SK-N-SH (cell line): ENCODE measurements around the gene MAPRE2. TPM values are rescaled to one million over a fixed set of nuclear protein-coding genes. Genes with fewer than 3 reads are reported as not detected.

ENCODE experiments used
- CTCF ChIA-PET: fragments of 300-600, 350-600 bp; formaldehyde crosslinking; extraction: SDS; loops from one replicate; lab custom pipeline; 2021; lab: Yijun Ruan, JAX
- POLR2A ChIA-PET: fragments of 350-600 bp; sonication (Branson Sonifier 250); formaldehyde crosslinking; extraction: SDS; loops from one replicate; lab custom pipeline; 2020; ENCODE audit warnings: antibody characterized with exemption, inconsistent platforms; lab: Yijun Ruan, JAX
- DNase-seq: peaks from one replicate; pipeline ENCODE4 v3.0.0; 2012
- H2AFZ ChIP-seq: fragments of 200-600 bp; sonication (generic); 2 replicates; pipeline ENCODE4 v1.8.1; 2016; ENCODE audit warnings: antibody characterized with exemption, mild to moderate bottlenecking, low read depth
- H3F3A ChIP-seq: fragments of 200-600 bp; sonication (generic); replicated peaks from 2 replicates; pipeline ENCODE3; 2016; ENCODE audit warnings: antibody characterized with exemption, mild to moderate bottlenecking; ENCODE audit not compliant: insufficient read depth
- H3K27ac ChIP-seq, 2 experiments: fragments of 200-500 bp in 1 of 2; fragments of 200-600 bp in 1 of 2; sonication (Bioruptor generic) in 1 of 2; sonication (generic), shearing (Covaris generic) in 1 of 2; 2 replicates each; pipeline versions ENCODE4 v1.5.1 to v1.6.1; 2014 to 2016; ENCODE audit warnings: low read depth in 2 of 2, inconsistent platforms in 1 of 2, low read length in 1 of 2, mild to moderate bottlenecking in 1 of 2, mixed read lengths in 1 of 2
- H3K27me3 ChIP-seq: fragments of 200-600 bp; sonication (generic), shearing (Covaris generic); 2 replicates; pipeline ENCODE4 v1.6.1; 2016; ENCODE audit warnings: mixed run types; ENCODE audit not compliant: insufficient read depth
- H3K36me3 ChIP-seq, 2 experiments: fragments of 200-500 bp in 1 of 2; fragments of 200-600 bp in 1 of 2; sonication (Bioruptor generic) in 1 of 2; sonication (generic) in 1 of 2; replicated peaks in 1 of 2; 2 replicates each; pipeline versions ENCODE3 to v1.5.1; 2014 to 2016; ENCODE audit warnings: low read length in 1 of 2, mild to moderate bottlenecking in 1 of 2; ENCODE audit not compliant: insufficient read depth in 2 of 2, control insufficient read depth in 1 of 2
- H3K4me1 ChIP-seq, 2 experiments: fragments of 200-500 bp in 1 of 2; fragments of 200-600 bp in 1 of 2; sonication (Bioruptor generic) in 1 of 2; sonication (generic), shearing (Covaris generic) in 1 of 2; 2 replicates each; pipeline versions ENCODE4 v1.5.1 to v1.6.1; 2014 to 2016; ENCODE audit warnings: low read depth in 1 of 2, low read length in 1 of 2, mixed run types in 1 of 2; ENCODE audit not compliant: insufficient read depth in 2 of 2, control insufficient read depth in 1 of 2
- H3K4me2 ChIP-seq: fragments of 200-600 bp; sonication (generic), shearing (Covaris generic); 2 replicates; pipeline ENCODE4 v1.6.1; 2017; ENCODE audit warnings: mixed run types
- H3K4me3 ChIP-seq, 2 experiments: fragments of 200-500 bp in 1 of 2; fragments of 200-600 bp in 1 of 2; sonication (Bioruptor generic) in 1 of 2; sonication (generic), shearing (Covaris generic) in 1 of 2; 2 replicates each; pipeline versions ENCODE4 v1.5.1 to v1.8.1; 2014 to 2016; ENCODE audit warnings: low read depth in 2 of 2, inconsistent platforms in 1 of 2, low read length in 1 of 2, mild to moderate bottlenecking in 1 of 2, mixed read lengths in 1 of 2, moderate library complexity in 1 of 2
- H3K79me2 ChIP-seq: fragments of 200-600 bp; sonication (generic); 2 replicates; pipeline ENCODE4 v1.8.1; 2017; ENCODE audit warnings: mild to moderate bottlenecking; ENCODE audit not compliant: insufficient read depth
- H3K9ac ChIP-seq: fragments of 200-600 bp; sonication (generic); 2 replicates; pipeline ENCODE4 v1.6.1; 2017; ENCODE audit warnings: mixed run types
- H3K9me2 ChIP-seq: fragments of 200-600 bp; sonication (generic); 2 replicates; pipeline ENCODE4 v1.6.1; 2017; ENCODE audit warnings: mixed run types
- H3K9me3 ChIP-seq: fragments of 200-600 bp; sonication (generic); 2 replicates; pipeline ENCODE4 v1.6.1; 2017; ENCODE audit warnings: mixed run types, mild to moderate bottlenecking, moderate library complexity
- H4K20me1 ChIP-seq: fragments of 200-600 bp; sonication (generic); 2 replicates; pipeline ENCODE4 v1.6.1; 2017; ENCODE audit warnings: mild to moderate bottlenecking, mixed run types; ENCODE audit not compliant: insufficient read depth
- ELF1 ChIP-seq: IDR thresholded peaks from 2 replicates; pipeline ENCODE4 v1.4.0; 2012
- GATA2 ChIP-seq: sonication (generic); formaldehyde crosslinking; IDR thresholded peaks from 2 replicates; pipeline ENCODE4 v1.5.0; 2020; ENCODE audit warnings: mild to moderate bottlenecking, missing genetic modification reagents
- MAX ChIP-seq: IDR thresholded peaks from 2 replicates; pipeline ENCODE4 v1.4.0; 2012; ENCODE audit warnings: low read depth
- MXI1 ChIP-seq: IDR thresholded peaks from 2 replicates; pipeline ENCODE4 v1.6.1; 2012; ENCODE audit warnings: mild to moderate bottlenecking, low read depth, low read length, improper control_type of control experiment
- NRF1 ChIP-seq: IDR thresholded peaks from 2 replicates; pipeline ENCODE4 v1.6.1; 2012; ENCODE audit warnings: low read depth, mild to moderate bottlenecking, low read length
- PBX3 ChIP-seq: IDR thresholded peaks from 2 replicates; pipeline ENCODE4; 2012
- RCOR1 ChIP-seq: fragments of 150-350 bp; IDR thresholded peaks from 2 replicates; pipeline ENCODE4 v1.6.1; 2017; ENCODE audit warnings: antibody characterized with exemption, low read length
- SIN3A ChIP-seq: IDR thresholded peaks from 2 replicates; pipeline ENCODE4 v1.6.1; 2012; ENCODE audit warnings: low read depth, mild to moderate bottlenecking, low read length, moderate library complexity, borderline replicate concordance
- TAF1 ChIP-seq: IDR thresholded peaks from 2 replicates; pipeline ENCODE4 v1.6.1; 2012; ENCODE audit warnings: low read depth, mild to moderate bottlenecking, low read length, moderate library complexity, borderline replicate concordance
- ZBTB33 ChIP-seq: IDR thresholded peaks from 2 replicates; pipeline ENCODE4 v1.4.0; 2012; ENCODE audit warnings: low read depth, borderline replicate concordance
- WGBS: methylation state at CpG from one replicate; pipeline ENCODE4 v1.1.6; 2017; ENCODE audit warnings: low lambda C conversion rate; 5-methylcytosine and 5-hydroxymethylcytosine counted together
- polyA plus RNA-seq, 3 experiments: library from polyadenylated mRNA; depleted of rRNA; stranded (reverse); fragments of >200 nt; gene quantifications; 2 replicates each; pipeline ENCODE4 v1.2.3, GENCODE V29; 2012

The MAPRE2 gene
- polyA plus RNA-seq, 1 of the 3 experiments (the other 2 are of a cell fraction), result 11.5 TPM

GRCh38 chr18:35042389-35043071 is 1.3 kb downstream of the MAPRE2 start:
- H3K4me2 ChIP-seq, result peak overlapping the region; percentile 96
- peaks cover 36% of the 10 kb centered on the region for H3K79me2 ChIP-seq
- no peaks in the 10 kb centered on the region for H3K36me3 ChIP-seq
- CTCF ChIA-PET, result interaction anchor here (0.7 to 3.8 kb wide), 7 partner anchors 13 to 102 kb away, joined by 3 to 18 read pairs (median 5); no protein-coding TSS in a partner anchor
- no peaks in the 10 kb centered on the region for H3K27me3 ChIP-seq
- peak overlapping the region; percentile 67 to 99 for H3K4me3 ChIP-seq
- POLR2A ChIA-PET, result interaction anchor here (1.0 to 2.1 kb wide), 3 partner anchors 8 to 101 kb away, joined by 3 to 13 read pairs (median 6); no protein-coding TSS in a partner anchor
- peak; percentile 86 for TF ChIP-seq RCOR1
- TF ChIP-seq SIN3A, result no peak
- TF ChIP-seq GATA2 (CRISPR knock-in tag), result peak; percentile 52; the same call in 1 of the 2 replicates
- TF ChIP-seq TAF1, result no peak
- no peak for TF ChIP-seq MXI1
- H3K4me1 ChIP-seq, result peaks cover 20 to 25% of the 10 kb centered on the region in 2 experiments; a peak in 3 of 4 replicates
- no peaks in the 10 kb centered on the region for H4K20me1 ChIP-seq
- no peaks in the 10 kb centered on the region for H3F3A ChIP-seq
- H3K9me2 ChIP-seq, result no peaks in the 10 kb centered on the region
- no peak for DNase-seq
- 33% methylated on average over 5 of the region's 5 CpGs for whole genome bisulfite sequencing
- H3K27ac ChIP-seq, result peak overlapping the region; percentile 79 to 84
- no peaks in the 10 kb centered on the region for H3K9me3 ChIP-seq
- peak overlapping the region; percentile 81; the same call in 1 of the 2 replicates for H3K9ac ChIP-seq
- H2AFZ ChIP-seq, result peak overlapping the region; percentile 87

- Histone ChIP-seq H3K27me3 (no peaks in the 10 kb centered on the region), H3F3A (no peaks in the 10 kb centered on the region), H3K9ac (no peak overlapping the region), H3K9me3 (no peaks in the 10 kb centered on the region), H3K4me3 (no peak overlapping the region), H3K4me2 (peak overlapping the region; percentile 96), H3K27ac (peak overlapping the region in 1 of 2 experiments; percentile 79; a peak in 1 of 4 replicates)
- POLR2A ChIA-PET, result no interaction called here
- no peak for DNase-seq
- 73% methylated on average over 5 of the region's 5 CpGs for WGBS
- TF ChIP-seq ZBTB33 (no peak), PBX3 (no peak), MAX (no peak), NRF1 (no peak), GATA2 (CRISPR knock-in tag) (no peak), ELF1 (no peak), MXI1 (no peak)
- TF ChIP-seq, all 33 proteins: peak for 0
- H3K4me1 ChIP-seq, result peaks cover 20 to 25% of the 10 kb centered on the region in 2 experiments; a peak in 3 of 4 replicates
- no peaks in the 10 kb centered on the region for H4K20me1 ChIP-seq
- no peak overlapping the region for H2AFZ ChIP-seq
- CTCF ChIA-PET, result no interaction called here
- no peaks in the 10 kb centered on the region for H3K9me2 ChIP-seq
- peaks cover 36% of the 10 kb centered on the region for H3K79me2 ChIP-seq
- H3K36me3 ChIP-seq, result no peaks in the 10 kb centered on the region
These were observed 2.0 kb downstream of the MAPRE2 start for GRCh38 chr18:35043207-35043606.
